22Rv1 (cell line): ENCODE data around the gene PIK3R5.

Source experiments
- H3K27ac ChIP-seq: fragments of 450-650 bp; 2 replicates; pipeline ENCODE4 v1.5.1; 2017
- ZFX ChIP-seq: fragments of 450-650 bp; IDR thresholded peaks from 2 replicates; pipeline ENCODE4 v1.6.1; 2017; ENCODE audit warnings: antibody characterized with exemption, borderline replicate concordance
- TF ChIP-seq, protein P1 (sequence below): fragments of 450-650 bp; IDR thresholded peaks from 2 replicates; pipeline ENCODE4 v1.5.1; 2017; ENCODE audit warnings: mild to moderate bottlenecking

Gene PIK3R5

DNA sequence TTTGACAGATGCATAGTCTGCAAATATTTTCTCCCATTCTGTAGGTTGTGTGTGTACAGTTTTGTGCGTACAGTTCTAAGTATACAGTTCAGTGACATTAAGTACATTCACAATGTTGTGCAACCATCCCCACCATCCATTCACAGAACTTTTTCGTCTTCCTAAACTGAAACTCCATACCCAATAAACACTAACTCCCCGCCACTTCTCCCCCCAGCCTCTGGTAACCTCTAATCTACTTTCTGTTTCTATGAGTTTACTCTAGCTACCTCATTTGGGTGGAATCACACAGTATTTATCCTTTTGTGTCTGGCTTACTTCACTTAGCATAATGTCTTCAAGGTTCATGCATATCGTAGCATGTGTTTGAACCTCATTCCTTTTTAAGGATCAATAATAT is 14.3 kb downstream of the PIK3R5 start:
- no peak overlapping the region for H3K27ac ChIP-seq
- TF ChIP-seq, protein P1, sequence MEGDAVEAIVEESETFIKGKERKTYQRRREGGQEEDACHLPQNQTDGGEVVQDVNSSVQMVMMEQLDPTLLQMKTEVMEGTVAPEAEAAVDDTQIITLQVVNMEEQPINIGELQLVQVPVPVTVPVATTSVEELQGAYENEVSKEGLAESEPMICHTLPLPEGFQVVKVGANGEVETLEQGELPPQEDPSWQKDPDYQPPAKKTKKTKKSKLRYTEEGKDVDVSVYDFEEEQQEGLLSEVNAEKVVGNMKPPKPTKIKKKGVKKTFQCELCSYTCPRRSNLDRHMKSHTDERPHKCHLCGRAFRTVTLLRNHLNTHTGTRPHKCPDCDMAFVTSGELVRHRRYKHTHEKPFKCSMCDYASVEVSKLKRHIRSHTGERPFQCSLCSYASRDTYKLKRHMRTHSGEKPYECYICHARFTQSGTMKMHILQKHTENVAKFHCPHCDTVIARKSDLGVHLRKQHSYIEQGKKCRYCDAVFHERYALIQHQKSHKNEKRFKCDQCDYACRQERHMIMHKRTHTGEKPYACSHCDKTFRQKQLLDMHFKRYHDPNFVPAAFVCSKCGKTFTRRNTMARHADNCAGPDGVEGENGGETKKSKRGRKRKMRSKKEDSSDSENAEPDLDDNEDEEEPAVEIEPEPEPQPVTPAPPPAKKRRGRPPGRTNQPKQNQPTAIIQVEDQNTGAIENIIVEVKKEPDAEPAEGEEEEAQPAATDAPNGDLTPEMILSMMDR = no peak
- TF ChIP-seq ZFX = no peak

DNA sequence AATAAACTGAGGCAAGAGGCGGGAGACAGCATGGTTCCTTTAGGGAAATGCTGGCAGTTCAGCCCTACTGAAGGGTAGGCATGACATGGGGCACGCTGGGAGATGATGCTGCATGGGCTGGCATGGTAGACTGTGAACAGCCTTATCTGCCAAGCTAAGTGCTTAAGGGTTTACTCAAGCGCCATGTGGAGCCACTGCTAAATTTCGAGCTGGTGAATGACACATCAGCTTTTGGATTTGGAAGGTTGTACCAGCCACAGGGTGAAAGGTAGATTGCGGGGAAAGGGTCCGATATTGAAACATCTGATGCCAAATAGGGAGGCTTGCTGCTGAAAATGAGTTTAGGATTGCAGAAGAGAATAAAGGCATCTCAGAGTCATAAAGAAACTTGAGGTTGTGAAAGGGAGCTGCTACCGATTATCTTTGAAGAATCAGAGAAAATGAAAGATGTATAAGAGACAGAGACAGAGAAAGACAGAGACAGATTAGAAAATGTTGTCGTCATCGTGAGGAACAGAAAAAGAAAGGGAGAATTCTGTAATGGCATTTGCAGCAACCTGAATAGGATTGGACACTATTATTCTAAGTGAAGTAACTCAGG is 16.3 kb downstream of the PIK3R5 start:
- H3K27ac ChIP-seq = no peak overlapping the region
- TF ChIP-seq, protein P1 = no peak
- no peak for TF ChIP-seq ZFX

DNA sequence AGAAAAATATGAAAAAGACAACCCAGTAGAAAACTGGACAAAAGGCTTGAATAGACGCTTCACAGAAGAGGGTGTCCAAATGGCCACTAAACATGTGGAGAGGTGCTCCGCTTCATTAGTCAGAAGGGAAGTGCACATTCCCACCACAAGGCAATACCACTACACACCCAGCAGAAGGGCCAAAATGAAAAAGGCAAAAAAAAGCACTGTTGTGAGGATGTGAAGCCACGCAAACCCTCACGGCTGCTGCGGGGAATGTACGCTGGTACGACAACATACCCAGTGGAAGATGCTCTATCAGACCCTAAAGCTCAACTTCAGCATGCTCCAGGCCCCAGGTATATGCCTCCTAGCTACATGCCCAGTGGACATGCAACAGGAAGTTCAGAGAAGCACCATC is 17.0 kb downstream of the PIK3R5 start:
- no peak overlapping the region for H3K27ac ChIP-seq
- no peak for TF ChIP-seq ZFX
- TF ChIP-seq, protein P1 = no peak

DNA sequence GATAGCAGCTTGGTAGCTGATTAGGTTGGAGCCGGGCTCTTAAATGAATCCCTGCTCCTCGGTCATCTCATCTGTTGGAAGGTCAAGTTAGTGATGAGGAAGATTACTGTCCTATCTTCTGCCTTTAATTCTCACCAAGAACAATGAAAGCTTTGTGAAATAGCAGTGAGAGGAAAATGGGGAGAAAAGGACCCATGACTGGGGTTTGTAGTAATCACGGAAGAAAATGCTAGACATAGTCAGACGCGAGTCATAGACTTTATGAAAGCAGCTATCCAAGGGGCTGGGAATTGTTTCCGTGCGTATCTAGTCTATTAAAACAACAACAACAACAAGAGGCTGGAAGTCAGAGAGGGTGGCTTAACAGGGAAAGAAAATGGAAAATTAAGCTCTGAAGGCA is 18.3 kb downstream of the PIK3R5 start:
- TF ChIP-seq, protein P1 = no peak
- no peak for TF ChIP-seq ZFX
- no peak overlapping the region for H3K27ac ChIP-seq

GRCh38 chr17:8946476-8946875 is 19.0 kb downstream of the PIK3R5 start:
- TF ChIP-seq, protein P1 = no peak
- no peak for TF ChIP-seq ZFX
- no peak overlapping the region for H3K27ac ChIP-seq

DNA sequence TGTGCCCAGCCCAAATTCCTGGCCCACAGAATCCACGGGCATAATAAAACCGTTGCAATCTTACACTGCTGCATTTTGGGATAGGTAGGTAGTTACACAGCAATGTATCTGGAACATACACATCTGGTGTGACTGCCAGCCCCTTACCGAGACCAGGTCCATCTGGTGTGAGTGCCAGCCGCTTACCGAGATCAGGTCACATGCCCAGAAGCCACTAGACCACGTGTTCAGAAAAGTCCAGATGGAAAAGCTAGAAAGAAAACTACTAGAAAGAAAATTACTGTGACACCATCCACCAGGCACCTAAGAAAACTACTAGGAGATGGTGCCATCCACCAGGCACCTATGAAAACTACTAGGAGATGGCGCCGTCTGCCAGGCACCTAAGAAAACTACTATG is 19.4 kb downstream of the PIK3R5 start:
- no peak for TF ChIP-seq ZFX
- TF ChIP-seq, protein P1 = no peak
- no peak overlapping the region for H3K27ac ChIP-seq

- no peak overlapping the region for H3K27ac ChIP-seq
- TF ChIP-seq, protein P1 = no peak
- no peak for TF ChIP-seq ZFX
Measured at GRCh38 chr17:8944748-8945147, 20.8 kb downstream of the PIK3R5 start.
